Testis (tissue), 2 donors: ENCODE results near the gene CPM.
"Not testable (repeated sequence)": the region's sequence is repeated elsewhere in the genome, so short reads cannot be mapped to it uniquely, and the experiment has no call there.

Source experiments
- POLR2A ChIP-seq: fragments of 450-650 bp; IDR thresholded peaks from one replicate; pipeline ENCODE4 v1.6.1; 2017; ENCODE audit warnings: antibody characterized with exemption, mild to moderate bottlenecking, moderate library complexity
- TF ChIP-seq, protein P1 (sequence below), 3 experiments: fragments of 450-650 bp in 2 of 3; fragments of 200-600 bp in 1 of 3; sonication (generic) in 1 of 3; IDR thresholded peaks; one replicate each; pipeline ENCODE4 v1.5.1; 2016 to 2019; ENCODE audit warnings: antibody characterized with exemption in 3 of 3, mild to moderate bottlenecking in 2 of 3, moderate library complexity in 1 of 3

DNA sequence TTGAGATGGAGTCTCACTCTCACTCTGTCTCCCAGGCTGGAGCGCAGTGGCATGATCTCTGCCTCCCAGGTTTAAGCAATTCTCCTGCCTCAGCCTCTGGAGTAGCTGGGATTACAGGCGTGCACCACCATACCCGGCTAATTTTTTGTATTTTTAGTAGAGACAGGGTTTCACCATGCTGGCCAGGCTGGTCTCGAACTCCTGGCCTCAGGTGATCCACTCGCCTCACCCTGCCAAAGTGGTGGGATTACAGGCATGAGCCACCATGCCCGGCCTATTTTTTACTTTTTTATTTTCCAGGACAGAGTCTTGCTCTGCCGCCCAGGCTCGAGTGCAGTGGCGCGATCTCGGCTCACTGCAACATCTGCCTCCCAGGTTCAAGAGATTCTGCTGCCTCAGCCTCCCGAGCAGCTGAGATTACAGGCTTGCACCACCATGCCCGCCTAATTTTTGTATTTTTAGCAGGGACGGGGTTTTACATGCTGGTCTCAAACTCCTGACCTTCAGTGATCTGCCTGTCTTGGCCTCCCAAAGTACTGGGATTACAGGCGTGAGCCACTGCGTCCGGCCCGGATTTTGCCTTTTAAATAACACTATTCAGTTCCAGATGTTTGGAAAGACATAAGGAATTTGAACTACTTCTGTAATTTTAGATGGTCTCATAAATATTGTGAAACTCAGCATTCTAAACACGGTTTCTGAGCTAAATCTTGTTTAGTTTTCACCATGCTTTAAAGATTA is 129.9 kb downstream of the CPM start:
- not testable (repeated sequence) for TF ChIP-seq POLR2A
- TF ChIP-seq, protein P1, sequence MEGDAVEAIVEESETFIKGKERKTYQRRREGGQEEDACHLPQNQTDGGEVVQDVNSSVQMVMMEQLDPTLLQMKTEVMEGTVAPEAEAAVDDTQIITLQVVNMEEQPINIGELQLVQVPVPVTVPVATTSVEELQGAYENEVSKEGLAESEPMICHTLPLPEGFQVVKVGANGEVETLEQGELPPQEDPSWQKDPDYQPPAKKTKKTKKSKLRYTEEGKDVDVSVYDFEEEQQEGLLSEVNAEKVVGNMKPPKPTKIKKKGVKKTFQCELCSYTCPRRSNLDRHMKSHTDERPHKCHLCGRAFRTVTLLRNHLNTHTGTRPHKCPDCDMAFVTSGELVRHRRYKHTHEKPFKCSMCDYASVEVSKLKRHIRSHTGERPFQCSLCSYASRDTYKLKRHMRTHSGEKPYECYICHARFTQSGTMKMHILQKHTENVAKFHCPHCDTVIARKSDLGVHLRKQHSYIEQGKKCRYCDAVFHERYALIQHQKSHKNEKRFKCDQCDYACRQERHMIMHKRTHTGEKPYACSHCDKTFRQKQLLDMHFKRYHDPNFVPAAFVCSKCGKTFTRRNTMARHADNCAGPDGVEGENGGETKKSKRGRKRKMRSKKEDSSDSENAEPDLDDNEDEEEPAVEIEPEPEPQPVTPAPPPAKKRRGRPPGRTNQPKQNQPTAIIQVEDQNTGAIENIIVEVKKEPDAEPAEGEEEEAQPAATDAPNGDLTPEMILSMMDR (IDR thresholded peaks at IDR 0.05) = not testable (repeated sequence)
